GM23248 (cell line): ENCODE results near the gene CCDC127.
"Not testable (repeated sequence)": the region's sequence is repeated elsewhere in the genome, so short reads cannot be mapped to it uniquely, and the experiment has no call there.

ENCODE experiments used
- EZH2 ChIP-seq: fragments of 200-600 bp; sonication (generic); IDR thresholded peaks from 2 replicates; pipeline ENCODE4 v1.6.1; 2018; ENCODE audit warnings: antibody characterized with exemption, mild to moderate bottlenecking; ENCODE audit not compliant: insufficient read depth, poor library complexity, severe bottlenecking
- EZH2phosphoT487 ChIP-seq: fragments of 200-600 bp; sonication (generic); IDR thresholded peaks from 2 replicates; pipeline ENCODE4 v1.6.1; 2018; ENCODE audit warnings: antibody characterized with exemption, moderate library complexity, mild to moderate bottlenecking, low read depth; ENCODE audit not compliant: insufficient read depth

DNA sequence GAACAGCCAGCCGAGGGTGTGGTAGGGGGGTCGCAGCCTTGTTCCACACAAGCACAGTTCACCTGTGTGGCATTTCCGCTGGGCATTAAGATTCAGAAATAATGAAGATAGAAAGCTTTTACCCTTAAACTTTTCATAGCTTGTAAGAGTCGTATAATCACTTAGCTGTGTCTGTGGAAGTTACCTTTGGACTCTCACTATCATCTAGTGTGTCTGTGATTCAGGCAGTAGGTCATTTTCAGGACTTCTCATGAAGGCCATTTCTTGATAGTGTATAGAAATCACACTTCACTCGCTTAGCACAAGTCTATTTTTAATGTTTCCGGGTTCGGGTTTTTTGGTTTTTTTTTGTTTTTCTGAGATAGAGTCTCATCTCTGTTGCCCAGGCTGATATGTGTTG lies 37.2 kb upstream of the CCDC127 start:
- TF ChIP-seq EZH2, EZH2phosphoT487: not testable (repeated sequence)
